HG03045 (cell line): ENCODE data around the gene ATP2B3.

ENCODE experiments used
- ATAC-seq: cut with Tn5 transposase; IDR thresholded peaks from one replicate; pipeline ENCODE4 v1.9.1; 2021; ENCODE audit warnings: mild to moderate bottlenecking, moderate library complexity; ENCODE audit not compliant: unreplicated experiment

ATP2B3 gene

GRCh38 chrX:153609917-153610835 is 92.7 kb downstream of the ATP2B3 start:
- no peak for ATAC-seq

GRCh38 chrX:153610836-153611213 is 93.4 kb downstream of the ATP2B3 start:
- ATAC-seq, result no peak

GRCh38 chrX:153611298-153612095 is 94.1 kb downstream of the ATP2B3 start:
- no peak for ATAC-seq

GRCh38 chrX:153612413-153612812 is 95.0 kb downstream of the ATP2B3 start:
- ATAC-seq, result no peak

- no peak for ATAC-seq
Measured at GRCh38 chrX:153614818-153615217, 97.4 kb downstream of the ATP2B3 start.

- ATAC-seq, result no peak
Measured at GRCh38 chrX:153620576-153620975, 103.1 kb downstream of the ATP2B3 start.

GRCh38 chrX:153621949-153622598 is 104.6 kb downstream of the ATP2B3 start:
- ATAC-seq, result no peak

GRCh38 chrX:153622661-153623309 is 105.3 kb downstream of the ATP2B3 start:
- ATAC-seq, result no peak

GRCh38 chrX:153623310-153624029 is 106.0 kb downstream of the ATP2B3 start:
- no peak for ATAC-seq

GRCh38 chrX:153624196-153625091 is 107.0 kb downstream of the ATP2B3 start:
- no peak for ATAC-seq

GRCh38 chrX:153625271-153626024 is 108.0 kb downstream of the ATP2B3 start:
- no peak for ATAC-seq

GRCh38 chrX:153626025-153626633 is 108.7 kb downstream of the ATP2B3 start:
- ATAC-seq, result no peak

GRCh38 chrX:153626863-153627674 is 109.6 kb downstream of the ATP2B3 start:
- no peak for ATAC-seq

GRCh38 chrX:153627675-153628111 is 110.3 kb downstream of the ATP2B3 start:
- ATAC-seq, result no peak

GRCh38 chrX:153628129-153628528 is 110.7 kb downstream of the ATP2B3 start:
- ATAC-seq, result no peak

GRCh38 chrX:153628665-153629064 is 111.2 kb downstream of the ATP2B3 start:
- no peak for ATAC-seq

GRCh38 chrX:153631346-153631745 is 113.9 kb downstream of the ATP2B3 start:
- no peak for ATAC-seq
